ENCODE results near the gene CETN3. TPM values are rescaled to one million over a fixed set of nuclear protein-coding genes. Genes with fewer than 3 reads are reported as not detected.

The CETN3 gene
- polyA plus RNA-seq (2013), result 23.2 and 25.2 TPM in 2 replicates

DNA sequence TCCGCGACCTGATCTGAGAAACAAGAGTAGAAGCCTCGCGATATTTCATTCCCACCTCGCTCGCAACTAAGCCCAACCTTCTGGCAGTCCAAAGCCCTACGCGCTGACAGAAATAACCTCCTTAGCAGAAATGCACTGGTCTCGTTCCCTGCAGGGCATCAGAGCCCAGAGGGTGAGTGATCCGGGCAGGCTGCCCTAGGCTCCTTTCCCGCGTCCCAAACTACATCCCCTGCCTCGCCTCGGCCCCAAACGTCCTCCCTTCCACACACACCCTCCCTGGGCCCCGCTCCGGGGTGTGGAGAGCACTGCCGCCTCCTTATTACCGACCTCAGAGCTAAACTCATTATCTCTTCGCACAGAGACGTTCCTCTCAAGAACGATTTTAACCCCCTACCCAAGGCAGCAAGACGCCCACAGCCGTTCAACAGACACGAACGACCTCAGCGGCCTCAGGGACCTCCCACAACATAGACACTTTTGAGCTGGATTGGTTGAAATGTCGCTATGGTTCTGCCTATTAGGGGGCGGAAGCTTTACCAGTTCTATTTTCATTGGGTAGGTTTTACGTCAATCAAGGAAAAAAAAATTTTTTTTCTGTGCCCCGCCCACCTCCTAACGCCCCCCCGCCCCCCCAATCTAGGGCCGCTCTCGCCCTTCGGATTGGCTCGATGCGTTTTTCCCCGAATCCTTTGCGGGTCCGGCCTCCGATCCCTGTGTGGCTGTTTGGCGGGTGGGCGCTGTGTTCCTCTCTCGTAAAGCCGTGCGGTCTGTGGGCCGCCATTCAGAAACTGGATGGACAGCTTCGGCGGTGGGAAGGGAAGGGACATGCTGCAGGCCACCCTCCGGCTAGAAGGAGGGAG is at the start of gene CETN3:
Gene CETN3 (minus strand): TSS at position 439 of the 860 bp plus-strand sequence. CDS start 95 bp downstream, at position 344.
- Histone ChIP-seq H2BK5ac (ENCODE audit: low read depth, low read length, poor library complexity) (peak within 1 kb of the TSS; percentile 87), H2BK120ac (ENCODE audit: insufficient read depth, low read length, poor library complexity) (peak within 1 kb of the TSS; percentile 95), H3K79me2 (ENCODE audit: control insufficient read depth, insufficient read depth, low read length, poor library complexity) (peaks cover 5% of the 10 kb centered on the region), H3K9me3 (ENCODE audit: insufficient read depth, low read depth, low read length) (no peaks in the 10 kb centered on the region), H4K8ac (ENCODE audit: low read depth, low read length) (peak within 1 kb of the TSS; percentile 99), H3K9ac (ENCODE audit: low read length) (peak within 1 kb of the TSS; percentile 97), H4K12ac (ENCODE audit: low read depth, low read length) (peak within 1 kb of the TSS; percentile 96), H3K23ac (ENCODE audit: low read length) (no peak within 1 kb of the TSS), H4K91ac (ENCODE audit: low read depth, low read length) (peak within 1 kb of the TSS; percentile 100), H2AFZ (ENCODE audit: insufficient read depth, low read length, poor library complexity) (peak within 1 kb of the TSS; percentile 78), H3K27ac (ENCODE audit: low read depth, low read length) (peak within 1 kb of the TSS; percentile 96), H3K36me3 (ENCODE audit: control insufficient read depth in 1 of 2, insufficient read depth in 2 of 2, low read length in 2 of 2) (no peaks in the 10 kb centered on the region), H3K14ac (ENCODE audit: low read length) (peak within 1 kb of the TSS; percentile 100), H3K18ac (ENCODE audit: low read length) (peak within 1 kb of the TSS; percentile 95), H3K27me3 (ENCODE audit: insufficient read depth, low read length) (no peaks in the 10 kb centered on the region), H3K4me1 (ENCODE audit: control insufficient read depth in 1 of 2, insufficient read depth in 2 of 2, low read length in 2 of 2) (no peaks in the 10 kb centered on the region), H3K4ac (ENCODE audit: low read depth, low read length) (peak within 1 kb of the TSS; percentile 94), H3K79me1 (ENCODE audit: low read length) (peaks cover 10% of the 10 kb centered on the region), H3K4me3 (ENCODE audit: low read depth, low read length) (peak within 1 kb of the TSS; percentile 84), H2BK12ac (ENCODE audit: low read length) (peak within 1 kb of the TSS; percentile 43), H3K4me2 (ENCODE audit: low read length) (peak within 1 kb of the TSS; percentile 96), H2AK5ac (ENCODE audit: low read length) (peak within 1 kb of the TSS; percentile 95)
- peak; percentile 95 to 98 for DNase-seq
- no CpG with 5 or more reads among the region's 51 CpGs for WGBS (ENCODE audit: extremely low coverage, insufficient coverage, insufficient read length)

DNA sequence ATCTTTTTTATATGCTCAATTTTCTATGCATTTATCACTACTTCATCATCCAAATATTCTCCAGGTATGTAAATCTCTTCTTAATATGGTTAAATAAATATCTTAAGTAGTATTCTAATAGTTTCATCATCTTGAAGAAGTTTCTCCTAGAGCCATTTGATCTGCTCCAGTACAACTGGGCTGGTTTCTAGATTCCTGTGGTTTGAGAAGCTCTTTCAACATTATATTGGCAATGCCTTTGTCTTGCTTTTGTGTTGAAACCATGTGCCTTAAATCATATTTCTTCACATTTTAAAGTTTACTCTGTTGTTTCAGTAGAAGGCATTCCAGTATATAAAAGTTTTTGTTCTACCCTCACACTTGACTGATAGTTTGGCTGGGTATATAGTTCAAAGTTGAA is 37.4 kb upstream of the CETN3 start:
- Histone ChIP-seq H3K4ac (ENCODE audit: low read depth, low read length) (no peak overlapping the region), H3K18ac (ENCODE audit: low read length) (no peak overlapping the region), H3K4me2 (ENCODE audit: low read length) (no peak overlapping the region), H2AFZ (ENCODE audit: insufficient read depth, low read length, poor library complexity) (no peak overlapping the region), H3K36me3 (ENCODE audit: control insufficient read depth in 1 of 2, insufficient read depth in 2 of 2, low read length in 2 of 2) (no peaks in the 10 kb centered on the region), H2BK5ac (ENCODE audit: low read depth, low read length, poor library complexity) (no peak overlapping the region), H4K91ac (ENCODE audit: low read depth, low read length) (no peak overlapping the region), H3K14ac (ENCODE audit: low read length) (no peak overlapping the region), H4K12ac (ENCODE audit: low read depth, low read length) (no peak overlapping the region), H3K23ac (ENCODE audit: low read length) (no peak overlapping the region), H3K9ac (ENCODE audit: low read length) (no peak overlapping the region), H3K4me1 (ENCODE audit: control insufficient read depth in 1 of 2, insufficient read depth in 2 of 2, low read length in 2 of 2) (no peaks in the 10 kb centered on the region), H4K8ac (ENCODE audit: low read depth, low read length) (no peak overlapping the region), H3K4me3 (ENCODE audit: low read depth, low read length) (no peak overlapping the region), H2BK120ac (ENCODE audit: insufficient read depth, low read length, poor library complexity) (no peak overlapping the region), H2BK12ac (ENCODE audit: low read length) (no peak overlapping the region), H3K27ac (ENCODE audit: low read depth, low read length) (no peak overlapping the region), H3K27me3 (ENCODE audit: insufficient read depth, low read length) (no peaks in the 10 kb centered on the region), H3K79me2 (ENCODE audit: control insufficient read depth, insufficient read depth, low read length, poor library complexity) (no peaks in the 10 kb centered on the region), H3K9me3 (ENCODE audit: insufficient read depth, low read depth, low read length) (no peaks in the 10 kb centered on the region), H3K79me1 (ENCODE audit: low read length) (no peaks in the 10 kb centered on the region), H2AK5ac (ENCODE audit: low read length) (no peak overlapping the region)
- no peak for DNase-seq

DNA sequence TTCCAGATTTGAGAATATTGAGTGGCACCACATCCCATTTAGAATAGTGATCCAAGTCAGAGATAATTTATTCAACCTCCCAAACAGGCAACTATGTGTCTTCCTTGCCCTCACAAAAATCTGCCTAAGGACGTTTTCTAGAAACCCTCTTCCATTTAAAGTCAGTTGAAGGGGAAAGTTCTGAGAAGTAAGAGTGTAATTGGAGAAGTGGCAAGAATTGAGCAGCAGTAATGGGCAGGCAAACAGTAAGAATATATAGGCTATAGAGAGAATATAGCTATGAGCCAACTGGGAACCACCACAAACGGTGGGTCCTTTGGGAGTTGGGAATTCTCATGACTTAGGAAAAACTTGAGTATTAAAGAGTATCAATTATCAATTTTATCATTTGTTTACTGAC is 31.1 kb upstream of the CETN3 start:
- H3K4me3 ChIP-seq (ENCODE audit: low read depth, low read length), result no peak overlapping the region
- DNase-seq, result no peak

DNA sequence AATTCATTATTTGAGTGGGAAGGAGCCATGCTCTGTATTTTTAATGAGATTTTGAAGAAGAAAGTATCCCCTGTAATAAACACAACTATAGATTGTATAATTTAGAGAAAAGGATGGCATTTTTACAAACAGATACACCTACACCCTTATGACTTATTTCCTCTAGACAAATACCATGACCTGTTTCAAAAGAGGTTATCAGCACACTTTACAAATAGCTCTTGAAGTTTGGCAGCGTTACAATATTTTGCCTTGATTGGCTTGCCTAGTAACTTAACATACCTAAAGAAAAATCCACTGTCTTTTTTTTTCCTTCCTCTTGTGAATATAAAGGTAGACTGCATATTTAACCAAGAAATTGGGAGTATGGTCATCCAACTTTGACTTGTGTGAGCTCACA is 28.5 kb upstream of the CETN3 start:
- H3K4ac ChIP-seq (ENCODE audit: low read depth, low read length), result no peak overlapping the region
- H3K18ac ChIP-seq (ENCODE audit: low read length), result no peak overlapping the region
- H3K9me3 ChIP-seq (ENCODE audit: insufficient read depth, low read depth, low read length), result no peaks in the 10 kb centered on the region
- DNase-seq, result peak; percentile 3 to 64
- H4K12ac ChIP-seq (ENCODE audit: low read depth, low read length), result no peak overlapping the region
- H3K36me3 ChIP-seq (ENCODE audit: control insufficient read depth in 1 of 2, insufficient read depth in 2 of 2, low read length in 2 of 2), result no peaks in the 10 kb centered on the region
- H3K4me1 ChIP-seq (ENCODE audit: control insufficient read depth in 1 of 2, insufficient read depth in 2 of 2, low read length in 2 of 2), result no peaks in the 10 kb centered on the region
- no peak overlapping the region for H3K23ac ChIP-seq (ENCODE audit: low read length)
- H2BK120ac ChIP-seq (ENCODE audit: insufficient read depth, low read length, poor library complexity), result no peak overlapping the region
- no peak overlapping the region for H2BK12ac ChIP-seq (ENCODE audit: low read length)
- no peak overlapping the region for H3K9ac ChIP-seq (ENCODE audit: low read length)
- WGBS (ENCODE audit: extremely low coverage, insufficient coverage, insufficient read length), result no CpG with 5 or more reads among the region's 1 CpG
- no peak overlapping the region for H3K27ac ChIP-seq (ENCODE audit: low read depth, low read length)
- no peak overlapping the region for H2AFZ ChIP-seq (ENCODE audit: insufficient read depth, low read length, poor library complexity)
- no peak overlapping the region for H2BK5ac ChIP-seq (ENCODE audit: low read depth, low read length, poor library complexity)
- no peaks in the 10 kb centered on the region for H3K79me2 ChIP-seq (ENCODE audit: control insufficient read depth, insufficient read depth, low read length, poor library complexity)
- peaks cover 1% of the 10 kb centered on the region for H3K79me1 ChIP-seq (ENCODE audit: low read length)
- no peak overlapping the region for H2AK5ac ChIP-seq (ENCODE audit: low read length)
- no peaks in the 10 kb centered on the region for H3K27me3 ChIP-seq (ENCODE audit: insufficient read depth, low read length)
- no peak overlapping the region for H3K4me3 ChIP-seq (ENCODE audit: low read depth, low read length)
- H4K8ac ChIP-seq (ENCODE audit: low read depth, low read length), result no peak overlapping the region
- H4K91ac ChIP-seq (ENCODE audit: low read depth, low read length), result no peak overlapping the region
- H3K14ac ChIP-seq (ENCODE audit: low read length), result no peak overlapping the region
- no peak overlapping the region for H3K4me2 ChIP-seq (ENCODE audit: low read length)

More for the DNA sequence above, 31.1 kb upstream of the CETN3 start:
- Histone ChIP-seq H2AFZ (ENCODE audit: insufficient read depth, low read length, poor library complexity) (no peak overlapping the region), H3K4me2 (ENCODE audit: low read length) (no peak overlapping the region), H3K4ac (ENCODE audit: low read depth, low read length) (no peak overlapping the region), H3K18ac (ENCODE audit: low read length) (no peak overlapping the region), H3K9me3 (ENCODE audit: insufficient read depth, low read depth, low read length) (no peaks in the 10 kb centered on the region), H3K27ac (ENCODE audit: low read depth, low read length) (no peak overlapping the region), H3K79me1 (ENCODE audit: low read length) (peaks cover 1% of the 10 kb centered on the region), H3K4me1 (ENCODE audit: control insufficient read depth in 1 of 2, insufficient read depth in 2 of 2, low read length in 2 of 2) (no peaks in the 10 kb centered on the region), H4K91ac (ENCODE audit: low read depth, low read length) (no peak overlapping the region), H2BK120ac (ENCODE audit: insufficient read depth, low read length, poor library complexity) (no peak overlapping the region), H3K23ac (ENCODE audit: low read length) (no peak overlapping the region), H3K36me3 (ENCODE audit: control insufficient read depth in 1 of 2, insufficient read depth in 2 of 2, low read length in 2 of 2) (no peaks in the 10 kb centered on the region), H4K8ac (ENCODE audit: low read depth, low read length) (no peak overlapping the region), H2BK5ac (ENCODE audit: low read depth, low read length, poor library complexity) (no peak overlapping the region), H2BK12ac (ENCODE audit: low read length) (no peak overlapping the region), H3K9ac (ENCODE audit: low read length) (no peak overlapping the region), H3K79me2 (ENCODE audit: control insufficient read depth, insufficient read depth, low read length, poor library complexity) (no peaks in the 10 kb centered on the region), H3K27me3 (ENCODE audit: insufficient read depth, low read length) (no peaks in the 10 kb centered on the region), H4K12ac (ENCODE audit: low read depth, low read length) (no peak overlapping the region), H3K14ac (ENCODE audit: low read length) (no peak overlapping the region), H2AK5ac (ENCODE audit: low read length) (no peak overlapping the region)
- WGBS (ENCODE audit: extremely low coverage, insufficient coverage, insufficient read length), result no CpG with 5 or more reads among the region's 2 CpGs

Data from trophoblast cell (in vitro differentiated cells and primary cell).